Measurements from ENCODE around the gene NPAP1.

DNA sequence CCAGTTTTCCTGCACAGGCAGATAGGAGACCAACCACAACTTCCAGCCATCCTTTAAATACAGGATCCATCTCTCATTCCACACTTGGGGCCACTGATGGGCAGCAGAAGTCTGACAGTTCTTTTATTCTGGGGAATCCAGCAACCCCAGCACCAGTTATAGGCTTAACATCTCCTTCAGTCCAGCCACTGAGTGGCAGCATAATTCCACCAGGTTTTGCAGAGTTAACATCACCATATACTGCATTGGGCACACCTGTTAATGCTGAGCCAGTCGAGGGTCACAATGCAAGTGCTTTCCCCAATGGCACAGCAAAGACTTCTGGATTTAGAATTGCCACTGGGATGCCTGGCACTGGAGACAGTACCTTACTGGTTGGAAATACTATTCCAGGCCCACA lies 2.9 kb downstream of the NPAP1 start:
- no peak for TF ChIP-seq EZH2 (IDR thresholded peaks at IDR 0.05; ENCODE audit: insufficient read depth, poor library complexity, severe bottlenecking)
- no peak for TF ChIP-seq EZH2phosphoT487 (IDR thresholded peaks at IDR 0.05; ENCODE audit: insufficient read depth, low read depth)

All from GM23248 (cell line).